Measurements from ENCODE around the gene PRKAR1B.

DNA sequence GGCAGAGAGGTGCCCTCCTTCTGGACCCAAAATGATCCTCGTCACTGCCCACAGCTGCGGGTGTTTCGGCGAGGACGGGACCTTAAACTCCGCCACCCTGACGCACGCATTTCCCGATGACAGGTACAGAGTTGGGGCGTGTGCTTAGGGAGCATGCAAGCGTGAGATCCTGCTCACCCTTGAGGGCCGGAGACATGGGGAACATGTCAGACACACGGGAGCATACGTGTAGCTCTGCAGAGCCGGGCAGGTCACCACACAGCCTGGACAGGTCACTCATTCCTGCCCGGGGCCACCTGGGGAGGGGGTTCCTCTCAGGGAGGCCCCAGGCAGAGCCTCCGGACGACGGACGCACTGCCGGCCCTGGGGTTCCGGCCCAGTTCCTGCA lies 149.8 kb downstream of the PRKAR1B start:
- TF ChIP-seq CTCF (IDR thresholded peaks at IDR 0.05 in 2 of 3, conservative IDR thresholded peaks at IDR 0.05 in 1 of 3; ENCODE audit: borderline replicate concordance in 1 of 3, insufficient read depth in 1 of 3, low read depth in 2 of 3, low read length in 2 of 3) (no peak), EZH2 (IDR thresholded peaks at IDR 0.05) (no peak), TCF7L2 (IDR thresholded peaks at IDR 0.05; ENCODE audit: borderline replicate concordance, extremely low read depth, insufficient read depth, insufficient read length) (no peak), RAD21 (IDR thresholded peaks at IDR 0.05; ENCODE audit: low read depth) (no peak), POLR2A (IDR thresholded peaks at IDR 0.05; ENCODE audit: borderline replicate concordance, extremely low read depth, insufficient read depth, insufficient read length) (no peak), ZNF274 (IDR thresholded peaks at IDR 0.05; ENCODE audit: low read depth, low read length) (no peak), JUND (IDR thresholded peaks at IDR 0.05) (no peak)

All from HCT116 (cell line).